ENCODE data around the gene HTN1.
"Not testable (repeated sequence)": the region's sequence is repeated elsewhere in the genome, so short reads cannot be mapped to it uniquely, and the experiment has no call there.

Gene HTN1

GRCh38 chr4:70041652-70042286, 8.5 kb upstream of the HTN1 start:
- TF ChIP-seq CTCF (conservative IDR thresholded peaks at IDR 0.05; ENCODE audit: low read depth, low read length) = no peak
- DNase-seq (ENCODE audit: low read depth) = peak; percentile 15
- no peak overlapping the region for H3K4me3 ChIP-seq (ENCODE audit: low read length)

- H3K4me3 ChIP-seq (ENCODE audit: low read length); DNase-seq (ENCODE audit: low read depth): not testable (repeated sequence)
Measured at GRCh38 chr4:70056534-70056933, 6.3 kb downstream of the HTN1 start.

- H3K4me3 ChIP-seq (ENCODE audit: low read length) = no peak overlapping the region
- no peak for TF ChIP-seq CTCF (conservative IDR thresholded peaks at IDR 0.05; ENCODE audit: low read depth, low read length)
- no peak for DNase-seq (ENCODE audit: low read depth)
Measured at GRCh38 chr4:70057651-70058050, 7.4 kb downstream of the HTN1 start.

- no peak for DNase-seq (ENCODE audit: low read depth)
- no peak for TF ChIP-seq CTCF (conservative IDR thresholded peaks at IDR 0.05; ENCODE audit: low read depth, low read length)
- H3K4me3 ChIP-seq (ENCODE audit: low read length) = no peak overlapping the region
Measured at GRCh38 chr4:70059149-70059548, 8.9 kb downstream of the HTN1 start.

GRCh38 chr4:70062000-70062399, 11.8 kb downstream of the HTN1 start:
- DNase-seq (ENCODE audit: low read depth) = no peak
- H3K4me3 ChIP-seq (ENCODE audit: low read length) = no peak overlapping the region
- TF ChIP-seq CTCF (conservative IDR thresholded peaks at IDR 0.05; ENCODE audit: low read depth, low read length) = no peak

GRCh38 chr4:70080205-70080604, 30.0 kb downstream of the HTN1 start:
- no peak overlapping the region for H3K4me3 ChIP-seq (ENCODE audit: low read length)
- TF ChIP-seq CTCF (conservative IDR thresholded peaks at IDR 0.05; ENCODE audit: low read depth, low read length) = no peak
- DNase-seq (ENCODE audit: low read depth) = no peak

- no peak for DNase-seq (ENCODE audit: low read depth)
- no peak for TF ChIP-seq CTCF (conservative IDR thresholded peaks at IDR 0.05; ENCODE audit: low read depth, low read length)
- no peak overlapping the region for H3K4me3 ChIP-seq (ENCODE audit: low read length)
Measured at GRCh38 chr4:70099206-70099605, 49.0 kb downstream of the HTN1 start.
